Kasumi-1 (cell line): ENCODE measurements around the gene XRCC6.
A peak's percentile ranks its signal among the peaks of the same experiment; 100 is the strongest.
"Not testable (repeated sequence)": the region's sequence is repeated elsewhere in the genome, so short reads cannot be mapped to it uniquely, and the experiment has no call there.

ENCODE experiments used
- DNase-seq, 2 experiments: peaks; one replicate each; lab custom pipeline; 2025; lab: John Stamatoyannopoulos, UW

The XRCC6 gene

GRCh38 chr22:41621099-41621910, at the start of gene XRCC6:
XRCC6 (plus strand) TSS chr22:41621295; CDS start chr22:41622005, 710 bp downstream.
- peak; percentile 99 for DNase-seq

- no peak for DNase-seq
These were observed 49.3 kb upstream of the XRCC6 start for GRCh38 chr22:41571786-41572185.

- DNase-seq: not testable (repeated sequence)
These were observed 48.8 kb upstream of the XRCC6 start for GRCh38 chr22:41572305-41572704.

GRCh38 chr22:41573677-41574076, 47.4 kb upstream of the XRCC6 start:
- DNase-seq: no peak

GRCh38 chr22:41574847-41575381, 46.2 kb upstream of the XRCC6 start:
- no peak for DNase-seq

GRCh38 chr22:41575533-41575932, 45.6 kb upstream of the XRCC6 start:
- DNase-seq: no peak

- DNase-seq: peak; percentile 72 to 83
These were observed 44.2 kb upstream of the XRCC6 start for GRCh38 chr22:41576877-41577276.

GRCh38 chr22:41578114-41578513, 43.0 kb upstream of the XRCC6 start:
- no peak for DNase-seq

- DNase-seq: no peak
These were observed 42.3 kb upstream of the XRCC6 start for GRCh38 chr22:41578818-41579217.

- no peak for DNase-seq
These were observed 41.6 kb upstream of the XRCC6 start for GRCh38 chr22:41579297-41579996.

GRCh38 chr22:41579997-41580355, 41.1 kb upstream of the XRCC6 start:
- DNase-seq: no peak

GRCh38 chr22:41582694-41583093, 38.4 kb upstream of the XRCC6 start:
- no peak for DNase-seq

GRCh38 chr22:41584881-41585280, 36.2 kb upstream of the XRCC6 start:
- no peak for DNase-seq

- no peak for DNase-seq
These were observed 35.2 kb upstream of the XRCC6 start for GRCh38 chr22:41585898-41586297.

- no peak for DNase-seq
These were observed 33.8 kb upstream of the XRCC6 start for GRCh38 chr22:41587347-41587723.

- DNase-seq: peak; percentile 99
These were observed 31.5 kb upstream of the XRCC6 start, which contains the start of gene PMM1 for GRCh38 chr22:41589391-41590241. PMM1 (minus strand) TSS chr22:41589840; CDS start chr22:41589805, 35 bp downstream.

- DNase-seq: not testable (repeated sequence)
These were observed 27.6 kb upstream of the XRCC6 start for GRCh38 chr22:41593336-41593960.

- DNase-seq: no peak
These were observed 25.4 kb upstream of the XRCC6 start for GRCh38 chr22:41595703-41596102.

GRCh38 chr22:41596776-41597634, 24.1 kb upstream of the XRCC6 start:
- DNase-seq: peak; percentile 34 to 50

- DNase-seq: no peak
These were observed 23.5 kb upstream of the XRCC6 start for GRCh38 chr22:41597635-41597953.

GRCh38 chr22:41598081-41598480, 23.0 kb upstream of the XRCC6 start:
- no peak for DNase-seq
